Ovary (tissue), 3 donors: ENCODE measurements around the gene MRPL48.

Experiments
- CTCF ChIP-seq, 3 donors: fragments of 450-650 bp in 2 of 3; fragments of 200-600 bp in 1 of 3; IDR thresholded peaks; one replicate each; pipeline versions ENCODE4 v1.5.1 to v1.8.0; 2016 to 2022; ENCODE audit warnings: antibody characterized with exemption in 3 of 3, mild to moderate bottlenecking in 1 of 3
- EP300 ChIP-seq: sonication (generic); formaldehyde crosslinking; IDR thresholded peaks from one replicate; pipeline ENCODE4 v1.6.1; 2017; ENCODE audit warnings: antibody characterized with exemption
- POLR2A ChIP-seq: fragments of 450-650 bp; IDR thresholded peaks from one replicate; pipeline ENCODE4 v1.6.1; 2017; ENCODE audit warnings: antibody characterized with exemption, mild to moderate bottlenecking, moderate library complexity
- donor health status: DM: no; HTN: no; CAD: no.

- no peak for TF ChIP-seq CTCF (IDR thresholded peaks at IDR 0.05)
- TF ChIP-seq POLR2A = no peak
- no peak for TF ChIP-seq EP300
Observed at GRCh38 chr11:73797457-73797856, 9.8 kb downstream of the MRPL48 start.
